Fibroblast of villous mesenchyme (primary cell): ENCODE data around the gene ERICH2. TPM values are rescaled to one million over a fixed set of nuclear protein-coding genes. Genes with fewer than 3 reads are reported as not detected.

Source experiments
- DNase-seq: peaks from one replicate; pipeline ENCODE4 v3.0.0-alpha.2; 2010; ENCODE audit warnings: low read depth
- H3K4me3 ChIP-seq: 2 replicates; pipeline ENCODE4 v1.5.1; 2011; ENCODE audit warnings: low read depth, mild to moderate bottlenecking, low read length
- total RNA-seq: library from RNA; depleted of rRNA; stranded (reverse); fragments of >200 nt; gene quantifications from 2 replicates; pipeline ENCODE4 v1.2.3, GENCODE V29; 2012
- TF ChIP-seq, protein P1 (sequence below): IDR thresholded peaks from 2 replicates; pipeline ENCODE4 v1.5.1; 2012; ENCODE audit warnings: low read depth, mild to moderate bottlenecking, low read length; ENCODE audit not compliant: insufficient read depth

ERICH2 gene
- total RNA-seq, 1 donor = not detected

DNA sequence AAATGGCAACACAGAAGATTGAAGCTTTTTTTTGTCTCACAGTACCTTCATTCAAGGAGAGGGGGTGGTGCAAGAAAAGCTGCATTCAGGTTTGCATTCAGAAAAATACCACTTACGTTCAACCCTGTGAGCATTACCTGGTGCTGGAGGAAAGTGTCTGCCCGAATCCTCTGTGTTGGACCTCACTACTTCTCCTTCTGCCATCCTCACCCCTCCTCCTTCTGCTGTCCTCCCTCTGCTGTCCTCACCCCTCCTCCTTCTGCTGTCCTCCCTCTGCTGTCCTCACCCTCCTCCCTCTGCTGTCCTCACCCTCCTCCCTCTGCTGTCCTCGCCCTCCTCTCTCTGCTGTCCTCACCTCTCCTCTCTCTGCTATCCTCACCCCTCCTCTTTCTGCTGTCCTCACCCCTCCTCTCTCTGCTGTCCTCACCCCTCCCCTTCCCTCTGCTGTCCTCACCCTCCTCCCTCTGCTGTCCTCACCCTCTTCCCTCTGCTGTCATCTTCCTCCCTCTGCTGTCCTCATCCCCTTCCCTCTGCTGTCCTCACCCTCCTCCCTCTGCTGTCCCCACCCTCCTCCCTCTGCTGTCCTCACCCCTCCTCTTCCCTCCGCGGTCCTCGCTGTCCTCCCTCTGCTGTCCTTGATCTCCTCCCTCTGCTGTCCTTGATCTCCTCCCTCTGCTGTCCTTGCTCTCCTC is 57.8 kb downstream of the ERICH2 start:
- DNase-seq = no peak
- TF ChIP-seq, protein P1, sequence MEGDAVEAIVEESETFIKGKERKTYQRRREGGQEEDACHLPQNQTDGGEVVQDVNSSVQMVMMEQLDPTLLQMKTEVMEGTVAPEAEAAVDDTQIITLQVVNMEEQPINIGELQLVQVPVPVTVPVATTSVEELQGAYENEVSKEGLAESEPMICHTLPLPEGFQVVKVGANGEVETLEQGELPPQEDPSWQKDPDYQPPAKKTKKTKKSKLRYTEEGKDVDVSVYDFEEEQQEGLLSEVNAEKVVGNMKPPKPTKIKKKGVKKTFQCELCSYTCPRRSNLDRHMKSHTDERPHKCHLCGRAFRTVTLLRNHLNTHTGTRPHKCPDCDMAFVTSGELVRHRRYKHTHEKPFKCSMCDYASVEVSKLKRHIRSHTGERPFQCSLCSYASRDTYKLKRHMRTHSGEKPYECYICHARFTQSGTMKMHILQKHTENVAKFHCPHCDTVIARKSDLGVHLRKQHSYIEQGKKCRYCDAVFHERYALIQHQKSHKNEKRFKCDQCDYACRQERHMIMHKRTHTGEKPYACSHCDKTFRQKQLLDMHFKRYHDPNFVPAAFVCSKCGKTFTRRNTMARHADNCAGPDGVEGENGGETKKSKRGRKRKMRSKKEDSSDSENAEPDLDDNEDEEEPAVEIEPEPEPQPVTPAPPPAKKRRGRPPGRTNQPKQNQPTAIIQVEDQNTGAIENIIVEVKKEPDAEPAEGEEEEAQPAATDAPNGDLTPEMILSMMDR = no peak
- no peak overlapping the region for H3K4me3 ChIP-seq

DNA sequence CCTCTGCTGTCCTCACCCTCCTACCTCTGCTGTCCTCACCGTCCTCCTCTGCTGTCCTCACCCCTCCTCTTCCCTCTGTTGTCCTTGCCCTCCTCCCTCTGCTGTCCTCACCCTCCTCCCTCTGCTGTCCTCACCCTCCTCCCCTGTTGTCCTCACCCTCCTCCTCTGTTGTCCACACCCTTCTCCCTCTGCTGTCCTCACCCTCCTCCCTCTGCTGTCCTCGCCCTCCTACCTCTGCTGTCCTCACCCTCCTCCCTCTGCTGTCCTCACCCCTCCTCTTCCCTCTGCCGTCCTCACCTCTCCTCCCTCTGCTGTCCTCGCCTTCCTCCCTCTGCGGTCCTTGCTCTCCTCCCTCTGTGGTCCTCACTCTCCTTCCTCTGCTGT is 58.3 kb downstream of the ERICH2 start:
- H3K4me3 ChIP-seq = no peak overlapping the region
- TF ChIP-seq, protein P1 = no peak
- no peak for DNase-seq

DNA sequence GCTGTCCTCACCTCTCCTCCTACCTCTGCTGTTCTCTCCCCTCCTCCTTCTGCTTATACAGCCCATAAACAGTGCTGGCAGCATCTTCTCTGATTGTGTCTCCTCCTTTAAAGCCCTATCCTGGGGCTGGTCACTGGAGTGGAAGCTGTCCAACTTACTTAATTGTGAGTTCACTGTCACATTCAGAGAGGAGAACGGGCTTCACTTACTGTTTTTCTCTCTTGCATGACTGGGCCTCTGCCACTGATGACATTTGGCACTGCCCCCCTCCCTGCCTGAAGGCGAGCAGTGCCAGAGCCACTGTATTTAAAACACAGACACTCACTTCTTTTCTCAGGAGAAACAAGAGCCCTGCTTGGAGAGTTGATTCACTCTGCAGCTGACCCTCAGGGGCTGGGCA is 58.9 kb downstream of the ERICH2 start:
- DNase-seq = no peak
- H3K4me3 ChIP-seq = no peak overlapping the region
- TF ChIP-seq, protein P1 = no peak

DNA sequence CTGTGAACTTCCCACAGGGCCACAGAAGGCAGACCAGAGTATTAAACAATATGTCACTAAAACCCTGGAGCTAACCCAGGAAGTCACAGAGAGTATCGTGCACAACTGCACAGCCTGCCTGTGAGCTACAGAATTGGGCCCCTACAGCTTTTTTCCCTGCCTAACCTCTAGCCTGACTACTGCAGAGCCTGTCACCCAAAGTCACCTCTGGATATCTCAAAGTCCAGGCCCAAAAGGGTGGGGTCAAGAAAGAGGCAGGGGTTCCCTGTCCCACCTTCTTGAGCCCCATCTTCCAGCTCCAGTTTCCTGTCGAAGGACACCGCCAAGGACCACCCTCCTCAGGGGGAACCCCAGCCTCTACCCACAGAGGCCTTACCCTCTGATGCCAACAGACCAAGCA is 60.0 kb downstream of the ERICH2 start:
- H3K4me3 ChIP-seq = no peak overlapping the region
- no peak for DNase-seq
- TF ChIP-seq, protein P1 = no peak

GRCh38 chr2:170831115-170831514 is 60.9 kb downstream of the ERICH2 start:
- H3K4me3 ChIP-seq = no peak overlapping the region
- TF ChIP-seq, protein P1 = no peak
- DNase-seq = no peak

- DNase-seq = no peak
- H3K4me3 ChIP-seq = no peak overlapping the region
- TF ChIP-seq, protein P1 = no peak
Observed at GRCh38 chr2:170836027-170836426, 65.8 kb downstream of the ERICH2 start.

GRCh38 chr2:170840717-170841210 is 70.6 kb downstream of the ERICH2 start:
- TF ChIP-seq, protein P1 = no peak
- no peak overlapping the region for H3K4me3 ChIP-seq
- DNase-seq = no peak
